Keratinocyte (primary cell): ENCODE measurements around the gene CSF3R. TPM values are rescaled to one million over a fixed set of nuclear protein-coding genes. Genes with fewer than 3 reads are reported as not detected.
"Not testable (repeated sequence)": the region's sequence is repeated elsewhere in the genome, so short reads cannot be mapped to it uniquely, and the experiment has no call there.

Experiments used
- DNase-seq: peaks from one replicate; pipeline ENCODE4 v3.0.0-alpha.2; 2011; ENCODE audit warnings: low read depth, missing footprints, low spot score
- FAIRE-seq: peaks from 2 replicates; lab custom pipeline; 2011; peaks lifted over from hg19 to GRCh38; lab: Jason Lieb, UNC
- H2AFZ ChIP-seq: 2 replicates; pipeline ENCODE4 v1.6.0; 2012; ENCODE audit warnings: low read length, control low read depth, inconsistent platforms; ENCODE audit not compliant: control insufficient read depth
- H3K27ac ChIP-seq: 2 replicates; pipeline ENCODE4 v1.5.1; 2011; ENCODE audit warnings: low read length; ENCODE audit not compliant: control insufficient read depth, insufficient read depth
- H3K27me3 ChIP-seq: 3 replicates; pipeline ENCODE4 v1.6.0; 2011; ENCODE audit warnings: low read length; ENCODE audit not compliant: control insufficient read depth, insufficient read depth; ENCODE audit errors: extremely low read depth
- H3K36me3 ChIP-seq, 2 experiments: 2 replicates in 1 of 2; 3 replicates in 1 of 2; pipeline ENCODE4 v1.5.1; 2011; ENCODE audit warnings: low read length in 2 of 2, mild to moderate bottlenecking in 1 of 2; ENCODE audit not compliant: control insufficient read depth in 2 of 2, insufficient read depth in 2 of 2; ENCODE audit errors: extremely low read depth in 1 of 2
- H3K4me1 ChIP-seq: 3 replicates; pipeline ENCODE4 v1.5.1; 2011; ENCODE audit warnings: low read length; ENCODE audit not compliant: control insufficient read depth, insufficient read depth; ENCODE audit errors: extremely low read depth
- H3K4me2 ChIP-seq: 3 replicates; pipeline ENCODE4 v1.6.0; 2011; ENCODE audit warnings: low read depth, low read length; ENCODE audit not compliant: control insufficient read depth, insufficient read depth; ENCODE audit errors: extremely low read depth
- H3K4me3 ChIP-seq, 3 experiments: fragments of 200-600 bp in 1 of 3; sonication (generic) in 1 of 3; 2 replicates in 2 of 3; 3 replicates in 1 of 3; pipeline ENCODE4 v1.5.1; 2011 to 2016; ENCODE audit warnings: low read length in 3 of 3, mild to moderate bottlenecking in 3 of 3, control low read depth in 2 of 3, inconsistent platforms in 1 of 3, low read depth in 1 of 3, mixed read lengths in 1 of 3, mixed run types in 1 of 3, moderate library complexity in 1 of 3; ENCODE audit not compliant: control insufficient read depth in 2 of 3, insufficient read depth in 2 of 3; ENCODE audit errors: extremely low read depth in 1 of 3
- H3K79me2 ChIP-seq: 2 replicates; pipeline ENCODE4 v1.6.0; 2012; ENCODE audit warnings: low read length; ENCODE audit not compliant: control insufficient read depth, insufficient read depth
- H3K9ac ChIP-seq: 3 replicates; pipeline ENCODE4 v1.6.0; 2011; ENCODE audit warnings: low read length; ENCODE audit not compliant: control insufficient read depth, insufficient read depth; ENCODE audit errors: extremely low read depth
- H3K9me1 ChIP-seq: 3 replicates; pipeline ENCODE4 v1.6.0; 2011; ENCODE audit warnings: low read length; ENCODE audit not compliant: control insufficient read depth, insufficient read depth; ENCODE audit errors: extremely low read depth
- H3K9me3 ChIP-seq: 2 replicates; pipeline ENCODE4 v1.5.1; 2012; ENCODE audit warnings: low read depth, low read length; ENCODE audit not compliant: control insufficient read depth
- H4K20me1 ChIP-seq: 3 replicates; pipeline ENCODE4 v1.6.0; 2011; ENCODE audit warnings: low read length; ENCODE audit not compliant: control insufficient read depth, insufficient read depth; ENCODE audit errors: extremely low read depth
- CTCF ChIP-seq, 3 experiments: IDR thresholded peaks in 1 of 3; conservative IDR thresholded peaks in 1 of 3; optimal IDR thresholded peaks in 1 of 3; 2 replicates in 2 of 3; 3 replicates in 1 of 3; pipeline versions ENCODE3 to v1.5.1; 2011; ENCODE audit warnings: low read length in 3 of 3, mild to moderate bottlenecking in 3 of 3, moderate library complexity in 2 of 3, control low read depth in 1 of 3, inconsistent platforms in 1 of 3; ENCODE audit not compliant: insufficient read depth in 2 of 3; ENCODE audit errors: extremely low read depth in 1 of 3
- EZH2 ChIP-seq: IDR thresholded peaks from one replicate; pipeline ENCODE4 v1.6.1; 2012; ENCODE audit warnings: inconsistent platforms, mild to moderate bottlenecking, low read length, moderate library complexity
- dilution Hi-C: fragments of 300-500 bp; cut with MboI; formaldehyde crosslinking; loops from one replicate; pipeline ENCODE4 v1.7.0; 2020; ENCODE audit warnings: low sequenced_read_pairs; ENCODE audit not compliant: extremely low pct_ligation_motif_present
- polyA plus RNA-seq, 5 experiments: library from polyadenylated mRNA; depleted of rRNA in 3 of 5; stranded (reverse) in 3 of 5; stranded (forward) in 1 of 5; unstranded in 1 of 5; fragments of >200 nt; gene quantifications; 1 replicate in 1 of 5; 2 replicates in 3 of 5; 3 replicates in 1 of 5; pipeline versions ENCODE4 v1.2.1 to v1.2.3, GENCODE V29; 2011 to 2012; ENCODE audit warnings: missing spikeins in 2 of 5, low read depth in 1 of 5, low replicate concordance in 1 of 5

The CSF3R gene
- polyA plus RNA-seq, 1 donor (not counting 4 experiments of a cell fraction or from before 2014, with no cell fraction given) = not detected

GRCh38 chr1:36512842-36513241, 30.1 kb upstream of the CSF3R start:
- no peaks in the 10 kb centered on the region for H3K36me3 ChIP-seq

GRCh38 chr1:36511804-36512798, 29.4 kb upstream of the CSF3R start:
- peak; percentile 99 for FAIRE-seq
- Histone ChIP-seq H3K9me1 (no peaks in the 10 kb centered on the region), H3K27ac (peak overlapping the region; percentile 78), H3K79me2 (no peaks in the 10 kb centered on the region), H3K9me3 (no peaks in the 10 kb centered on the region), H2AFZ (no peak overlapping the region), H3K4me3 (no peak overlapping the region), H3K36me3 (no peaks in the 10 kb centered on the region), H4K20me1 (no peaks in the 10 kb centered on the region), H3K27me3 (no peaks in the 10 kb centered on the region), H3K9ac (peak overlapping the region; percentile 38), H3K4me1 (peaks cover 8% of the 10 kb centered on the region), H3K4me2 (peak overlapping the region; percentile 49)
- TF ChIP-seq CTCF (optimal IDR thresholded peaks at IDR 0.05 in 1 of 3, IDR thresholded peaks at IDR 0.05 in 1 of 3, conservative IDR thresholded peaks at IDR 0.05 in 1 of 3; ENCODE audit: extremely low read depth in 1 of 3, insufficient read depth in 2 of 3, low read length in 3 of 3) (no peak), EZH2 (no peak)
- dilution Hi-C loops = no loop called here
- DNase-seq = peak; percentile 96

More at GRCh38 chr1:36512842-36513241, 30.1 kb upstream of the CSF3R start:
- Histone ChIP-seq H3K4me3 (no peak overlapping the region), H3K27me3 (no peaks in the 10 kb centered on the region), H4K20me1 (no peaks in the 10 kb centered on the region), H2AFZ (no peak overlapping the region), H3K4me2 (no peak overlapping the region), H3K9me1 (no peaks in the 10 kb centered on the region), H3K27ac (peak overlapping the region; percentile 78), H3K79me2 (no peaks in the 10 kb centered on the region), H3K4me1 (peaks cover 8% of the 10 kb centered on the region), H3K9me3 (no peaks in the 10 kb centered on the region), H3K9ac (peak overlapping the region; percentile 38)
- FAIRE-seq (no peak), DNase-seq (peak; percentile 17)
- TF ChIP-seq CTCF (optimal IDR thresholded peaks at IDR 0.05 in 1 of 3, IDR thresholded peaks at IDR 0.05 in 1 of 3, conservative IDR thresholded peaks at IDR 0.05 in 1 of 3; ENCODE audit: extremely low read depth in 1 of 3, insufficient read depth in 2 of 3, low read length in 3 of 3) (no peak), EZH2 (no peak)
- dilution Hi-C loops = no loop called here

GRCh38 chr1:36511220-36511619, 28.5 kb upstream of the CSF3R start:
- DNase-seq, H3K9ac ChIP-seq, H2AFZ ChIP-seq, H3K4me2 ChIP-seq, H3K9me1 ChIP-seq, H3K27ac ChIP-seq, H3K36me3 ChIP-seq, dilution Hi-C loops, H3K4me1 ChIP-seq, H3K79me2 ChIP-seq, H3K27me3 ChIP-seq, FAIRE-seq, H3K4me3 ChIP-seq, H3K9me3 ChIP-seq, H4K20me1 ChIP-seq: not testable (repeated sequence)
